Smooth muscle cell (in vitro differentiated cells): Measurements from ENCODE around the gene SRGAP3. TPM values are rescaled to one million over a fixed set of nuclear protein-coding genes. Genes with fewer than 3 reads are reported as not detected.

ENCODE experiments used
- DNase-seq: peaks from one replicate; lab custom pipeline; 2025; ENCODE audit not compliant: unreplicated experiment; lab: John Stamatoyannopoulos, UW
- H2AFZ ChIP-seq: fragments of 200-600 bp; sonication (generic); 2 replicates; pipeline ENCODE4 v1.6.0; 2016; ENCODE audit warnings: antibody characterized with exemption, low read depth, mild to moderate bottlenecking
- H3F3A ChIP-seq: fragments of 200-600 bp; sonication (generic); 2 replicates; pipeline ENCODE4 v1.6.0; 2017; ENCODE audit warnings: antibody characterized with exemption, low read depth
- H3K27ac ChIP-seq: fragments of 200-600 bp; sonication (generic); 2 replicates; pipeline ENCODE4 v1.5.1; 2016; ENCODE audit warnings: low read depth, mild to moderate bottlenecking
- H3K27me3 ChIP-seq: fragments of 200-600 bp; sonication (generic); 2 replicates; pipeline ENCODE4 v1.6.1; 2016; ENCODE audit warnings: low read depth, mild to moderate bottlenecking
- H3K36me3 ChIP-seq: fragments of 200-600 bp; sonication (generic); 2 replicates; pipeline ENCODE4 v1.5.1; 2016; ENCODE audit warnings: low read depth
- H3K4me1 ChIP-seq: fragments of 200-600 bp; sonication (generic); 2 replicates; pipeline ENCODE4 v1.5.1; 2016; ENCODE audit warnings: low read depth
- H3K4me2 ChIP-seq: fragments of 200-600 bp; sonication (generic); 2 replicates; pipeline ENCODE4 v1.6.0; 2016; ENCODE audit warnings: mild to moderate bottlenecking
- H3K4me3 ChIP-seq: fragments of 200-600 bp; sonication (generic); 2 replicates; pipeline ENCODE4 v1.5.1; 2016; ENCODE audit warnings: mild to moderate bottlenecking
- H3K79me2 ChIP-seq: fragments of 200-600 bp; sonication (generic); 2 replicates; pipeline ENCODE4 v1.6.0; 2016; ENCODE audit warnings: low read depth, mild to moderate bottlenecking
- H3K9ac ChIP-seq: fragments of 200-600 bp; sonication (generic); 2 replicates; pipeline ENCODE4 v1.6.0; 2016; ENCODE audit warnings: low read depth
- H3K9me3 ChIP-seq: fragments of 200-600 bp; sonication (generic); replicated peaks from 2 replicates; pipeline ENCODE4 v1.5.1; 2016; ENCODE audit warnings: low read depth
- H4K20me1 ChIP-seq: fragments of 200-600 bp; sonication (generic); 2 replicates; pipeline ENCODE4 v1.6.0; 2016; ENCODE audit warnings: low read depth
- CTCF ChIP-seq: fragments of 200-600 bp; sonication (generic); IDR thresholded peaks from 2 replicates; pipeline ENCODE4 v1.5.1; 2017; ENCODE audit warnings: borderline replicate concordance, mild to moderate bottlenecking, antibody characterized with exemption; ENCODE audit not compliant: insufficient read depth, poor library complexity, severe bottlenecking
- WGBS: methylation state at CpG from one replicate; pipeline ENCODE4 v1.1.7; 2016; ENCODE audit warnings: low lambda C conversion rate; 5-methylcytosine and 5-hydroxymethylcytosine counted together
- polyA plus RNA-seq: library from polyadenylated mRNA; unstranded; fragments of >200 nt; fragmentation: Nextera tagmentation; extraction: Ambion mirVana; gene quantifications from 2 replicates; pipeline ENCODE4 v1.2.1, GENCODE V29; 2016
- total RNA-seq: library from RNA; depleted of rRNA; stranded (reverse); fragments of >200 nt; gene quantifications from 2 replicates; pipeline ENCODE4 v1.2.3, GENCODE V29; 2014

SRGAP3 gene
- total and polyA plus RNA-seq, 2 experiments from 2014 or later: 1.5 to 3.1 TPM

- 96% methylated on average over 4 of the region's 4 CpGs for WGBS
- TF ChIP-seq CTCF: no peak
- no peak for DNase-seq
- H3K9ac ChIP-seq: no peak overlapping the region
- no peaks in the 10 kb centered on the region for H3F3A ChIP-seq
- H3K4me3 ChIP-seq: no peak overlapping the region
- peaks cover 16% of the 10 kb centered on the region for H3K27me3 ChIP-seq
- no peaks in the 10 kb centered on the region for H3K9me3 ChIP-seq
- H2AFZ ChIP-seq: no peak overlapping the region
- H3K27ac ChIP-seq: no peak overlapping the region
- H4K20me1 ChIP-seq: no peaks in the 10 kb centered on the region
- no peak overlapping the region for H3K4me2 ChIP-seq
- H3K79me2 ChIP-seq: no peaks in the 10 kb centered on the region
- H3K4me1 ChIP-seq: peaks cover 12% of the 10 kb centered on the region
- H3K36me3 ChIP-seq: no peaks in the 10 kb centered on the region
These were observed 110.1 kb downstream of the SRGAP3 start for GRCh38 chr3:9139366-9139765.

- 89% methylated on average over 4 of the region's 4 CpGs for WGBS
- TF ChIP-seq CTCF: no peak
- H3K4me2 ChIP-seq: no peak overlapping the region
These were observed 111.8 kb downstream of the SRGAP3 start for GRCh38 chr3:9137676-9138075.

GRCh38 chr3:9136746-9137465 lies 112.5 kb downstream of the SRGAP3 start:
- Histone ChIP-seq H3K9me3 (no peaks in the 10 kb centered on the region), H3K4me2 (peak overlapping the region; percentile 91), H3K4me1 (peaks cover 12% of the 10 kb centered on the region), H3K36me3 (no peaks in the 10 kb centered on the region), H3K9ac (no peak overlapping the region), H2AFZ (peak overlapping the region; percentile 79), H3K27ac (no peak overlapping the region), H3K4me3 (peak overlapping the region; percentile 51), H3K27me3 (peaks cover 16% of the 10 kb centered on the region), H3F3A (no peaks in the 10 kb centered on the region), H3K79me2 (no peaks in the 10 kb centered on the region), H4K20me1 (no peaks in the 10 kb centered on the region)
- DNase-seq: no peak
- TF ChIP-seq CTCF: no peak
- WGBS: 94% methylated on average over 12 of the region's 12 CpGs

More at GRCh38 chr3:9137676-9138075, 111.8 kb downstream of the SRGAP3 start:
- Histone ChIP-seq H3K9me3 (no peaks in the 10 kb centered on the region), H2AFZ (no peak overlapping the region), H3K36me3 (no peaks in the 10 kb centered on the region), H3K27ac (no peak overlapping the region), H3K9ac (no peak overlapping the region), H3K4me3 (no peak overlapping the region), H3K79me2 (no peaks in the 10 kb centered on the region), H3K4me1 (peaks cover 12% of the 10 kb centered on the region), H3K27me3 (peaks cover 16% of the 10 kb centered on the region), H3F3A (no peaks in the 10 kb centered on the region), H4K20me1 (no peaks in the 10 kb centered on the region)
- DNase-seq: no peak
